DMS53 treated with DMSO at 0.1 percent for 48 hours (cell line): Measurements from ENCODE around the gene NRP1.

Experiments
- DNase-seq: peaks from one replicate; lab custom pipeline; 2025; ENCODE audit not compliant: unreplicated experiment; lab: John Stamatoyannopoulos, UW

NRP1 gene

GRCh38 chr10:33350041-33350440, 15.6 kb upstream of the NRP1 start:
- DNase-seq: no peak

GRCh38 chr10:33349268-33349667, 14.8 kb upstream of the NRP1 start:
- DNase-seq: no peak

GRCh38 chr10:33347211-33347610, 12.7 kb upstream of the NRP1 start:
- DNase-seq: no peak

DNA sequence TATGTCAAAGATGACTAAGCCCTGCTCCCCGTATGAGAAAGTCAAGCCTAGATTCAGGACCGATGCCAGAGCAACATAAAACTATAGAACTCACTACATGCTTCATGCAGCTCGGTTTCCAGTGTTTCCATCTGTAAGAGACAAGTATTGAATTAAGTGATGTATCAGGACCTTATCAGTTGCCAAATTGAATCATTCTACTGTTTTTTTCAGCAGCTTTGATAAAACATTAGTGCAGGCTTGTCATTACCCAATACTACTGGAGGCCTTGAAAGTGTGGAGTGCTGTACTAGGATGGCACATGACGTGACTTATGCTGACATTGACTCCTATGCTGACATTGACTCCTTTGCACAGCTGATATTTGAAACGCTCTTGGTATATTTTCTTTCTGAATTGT, 10.8 kb upstream of the NRP1 start:
- no peak for DNase-seq

- no peak for DNase-seq
These were observed 10.2 kb upstream of the NRP1 start for GRCh38 chr10:33344676-33345075.

GRCh38 chr10:33341637-33342036, 7.2 kb upstream of the NRP1 start:
- DNase-seq: no peak

DNA sequence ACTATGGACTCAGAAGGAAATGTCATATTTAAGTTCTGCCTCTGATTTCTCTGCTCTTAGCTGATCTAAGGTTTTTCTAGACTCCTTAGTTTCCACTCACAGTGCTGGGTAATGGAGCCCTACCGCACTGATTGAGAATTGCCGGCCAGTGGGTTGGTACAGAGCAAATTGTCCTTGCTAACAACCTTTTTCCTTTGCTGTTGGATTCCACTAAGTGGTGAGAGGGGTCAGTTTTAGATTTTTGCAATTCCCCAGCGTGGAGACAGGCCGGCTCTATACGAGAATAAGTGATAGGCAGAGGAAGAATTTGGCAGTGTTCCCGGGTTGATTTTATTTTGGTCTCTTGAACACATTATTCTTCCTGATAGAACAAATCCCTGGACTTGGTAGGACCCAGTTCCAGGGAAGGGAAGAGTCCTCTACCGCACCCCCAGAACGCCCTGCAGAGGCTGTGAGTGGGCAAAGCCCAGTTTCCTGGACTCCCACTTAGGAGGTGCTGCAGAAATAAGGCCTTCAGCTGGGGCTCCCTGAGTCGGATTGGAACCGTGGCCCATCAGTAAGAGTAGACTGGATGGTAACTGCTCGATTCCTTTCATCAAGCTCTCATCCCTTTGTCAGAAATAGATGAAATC, 3.0 kb upstream of the NRP1 start:
- DNase-seq: no peak

GRCh38 chr10:33336582-33337325, 2.3 kb upstream of the NRP1 start:
- no peak for DNase-seq

- DNase-seq: no peak
These were observed 1.5 kb upstream of the NRP1 start for GRCh38 chr10:33335801-33336581.

DNA sequence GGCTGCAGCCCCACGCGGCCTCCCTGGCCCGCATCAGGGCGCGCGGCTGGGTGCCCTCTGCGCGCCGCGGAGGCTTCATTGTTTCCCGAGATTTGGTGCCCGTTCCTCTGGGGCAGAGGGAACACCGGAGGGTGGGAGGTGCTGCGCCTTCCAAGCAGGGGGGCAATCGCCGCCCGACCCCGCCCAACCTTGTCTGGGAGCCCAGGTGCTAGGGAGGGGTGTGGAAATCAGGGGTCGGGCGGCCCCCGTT, 1.0 kb upstream of the NRP1 start:
- DNase-seq: no peak

GRCh38 chr10:33334805-33335550, 511 bp upstream of the NRP1 start:
- DNase-seq: peak; percentile 49

- DNase-seq: peak; percentile 43
These were observed 986 bp downstream of the NRP1 start for GRCh38 chr10:33333260-33334101.

GRCh38 chr10:33332183-33333065, 2.0 kb downstream of the NRP1 start:
- DNase-seq: no peak

GRCh38 chr10:33331379-33331694, 3.1 kb downstream of the NRP1 start:
- no peak for DNase-seq

DNA sequence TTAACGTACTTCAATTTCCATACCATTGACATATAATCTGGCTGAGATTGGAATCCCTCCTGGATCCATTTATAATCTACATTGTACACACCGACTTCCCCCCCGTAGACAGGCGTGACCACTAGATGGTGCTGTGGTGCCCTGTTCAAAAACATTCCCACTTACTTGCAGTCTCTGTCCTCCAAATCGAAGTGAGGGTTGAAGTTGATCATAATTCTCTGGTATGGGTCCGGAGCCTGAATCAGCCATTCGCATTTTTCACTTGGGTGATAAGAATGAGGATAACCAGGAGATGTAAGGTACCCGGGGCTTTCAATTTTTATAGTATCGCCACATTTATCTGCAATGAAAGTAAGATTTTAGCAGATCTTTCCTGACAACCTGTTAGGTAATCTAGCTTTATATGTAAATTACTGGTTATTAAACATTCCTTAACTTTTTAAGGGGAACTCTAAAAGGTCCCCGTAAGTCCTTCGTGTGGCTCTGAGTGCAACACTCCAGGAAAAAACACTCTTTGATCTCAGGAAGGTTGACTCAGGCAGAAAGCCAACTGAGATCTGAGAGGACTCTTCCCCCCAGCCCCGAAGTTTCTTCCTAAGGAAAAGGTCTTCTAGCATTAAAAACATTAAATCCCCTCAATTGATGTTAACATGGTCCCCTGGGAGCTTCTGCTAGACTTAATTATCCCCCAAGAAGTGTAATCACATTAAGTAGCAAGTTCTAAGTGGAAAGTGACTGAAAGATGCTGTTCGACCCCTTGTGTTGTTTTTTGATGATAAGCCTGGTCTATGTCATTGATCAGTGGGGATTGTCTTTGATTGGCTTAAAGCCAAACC, 3.7 kb downstream of the NRP1 start:
- DNase-seq: peak; percentile 57

DNA sequence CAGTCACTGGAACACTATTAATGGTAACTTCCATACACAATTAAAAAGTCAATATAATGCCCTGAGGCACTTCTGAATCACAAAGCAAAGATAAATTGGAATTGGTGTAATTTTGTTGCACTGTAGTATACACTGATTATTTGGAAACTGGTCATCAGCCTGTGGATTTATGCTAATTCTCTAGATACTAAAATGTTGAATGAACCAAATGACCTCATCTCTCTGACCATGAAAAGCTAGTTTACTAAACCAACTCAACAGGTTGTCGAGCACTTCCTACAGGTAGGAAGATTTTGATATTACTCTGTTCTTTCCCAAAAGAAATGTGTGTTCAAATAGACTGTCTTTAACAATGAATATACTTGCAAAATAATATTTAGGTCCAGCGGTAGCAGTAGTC, 5.3 kb downstream of the NRP1 start:
- no peak for DNase-seq

DNA sequence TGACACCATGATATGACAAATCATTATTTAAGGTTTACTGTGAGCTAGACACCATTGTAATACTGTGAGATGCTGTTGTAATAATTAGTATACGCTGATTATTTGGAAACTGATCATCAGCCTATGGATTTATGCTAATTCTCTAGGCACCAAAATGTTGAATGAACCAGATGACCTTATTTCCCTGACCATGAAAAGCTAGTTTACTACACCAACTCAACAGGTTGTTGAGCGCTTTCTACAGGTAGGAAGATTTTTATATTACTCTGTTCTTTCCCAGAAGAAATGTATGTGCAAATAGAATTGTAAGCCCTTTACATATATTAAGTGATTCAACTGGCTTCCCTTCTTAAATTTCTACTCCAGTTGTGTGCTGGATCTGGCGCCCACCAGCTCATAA, 6.2 kb downstream of the NRP1 start:
- no peak for DNase-seq

GRCh38 chr10:33327751-33328150, 6.7 kb downstream of the NRP1 start:
- no peak for DNase-seq

- no peak for DNase-seq
These were observed 7.5 kb downstream of the NRP1 start for GRCh38 chr10:33326933-33327332.
